HG03439 (cell line): ENCODE data around the gene MGAT5.

Source experiments
- ATAC-seq: cut with Tn5 transposase; IDR thresholded peaks from one replicate; pipeline ENCODE4 v1.9.1; 2021; ENCODE audit warnings: mild to moderate bottlenecking, moderate library complexity; ENCODE audit not compliant: unreplicated experiment

The MGAT5 gene

DNA sequence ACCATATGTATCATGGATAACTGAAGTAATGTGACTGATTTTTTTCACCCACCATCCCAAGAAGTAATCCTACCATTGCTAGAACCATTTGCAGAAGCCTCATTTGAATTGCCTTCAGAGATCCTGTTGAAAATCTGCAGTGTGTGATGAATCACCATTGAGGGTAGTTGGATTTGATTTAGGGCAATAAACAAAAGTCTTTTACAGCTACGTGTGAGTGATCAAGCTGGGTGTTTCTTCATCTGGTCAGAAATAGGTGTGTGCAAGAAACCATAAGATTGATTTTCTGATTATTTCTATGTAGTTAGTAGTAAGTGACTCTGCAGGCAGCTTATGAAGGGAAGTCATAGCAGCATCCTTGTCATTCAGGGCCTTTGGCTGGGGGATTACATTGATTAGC lies 159.6 kb downstream of the MGAT5 start:
- ATAC-seq = no peak

DNA sequence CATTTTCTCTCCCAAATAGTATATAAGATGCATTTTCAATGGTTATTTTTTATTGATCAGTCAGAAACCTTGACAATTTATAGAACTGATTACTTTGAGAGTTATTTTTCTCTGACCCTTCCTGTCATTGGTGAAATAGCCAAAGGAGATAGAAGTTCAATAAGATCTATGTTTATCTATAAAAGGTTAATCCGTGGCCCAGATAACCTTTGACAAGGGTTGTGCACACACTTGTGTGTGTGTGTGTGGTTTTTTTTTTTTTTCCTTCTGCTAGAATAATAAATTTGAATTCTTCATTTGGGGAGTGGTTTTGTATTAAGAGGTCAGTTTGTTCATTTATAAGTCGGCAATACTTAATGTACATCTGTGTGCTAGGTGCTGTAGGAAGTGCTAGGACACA lies 160.0 kb downstream of the MGAT5 start:
- ATAC-seq = no peak

DNA sequence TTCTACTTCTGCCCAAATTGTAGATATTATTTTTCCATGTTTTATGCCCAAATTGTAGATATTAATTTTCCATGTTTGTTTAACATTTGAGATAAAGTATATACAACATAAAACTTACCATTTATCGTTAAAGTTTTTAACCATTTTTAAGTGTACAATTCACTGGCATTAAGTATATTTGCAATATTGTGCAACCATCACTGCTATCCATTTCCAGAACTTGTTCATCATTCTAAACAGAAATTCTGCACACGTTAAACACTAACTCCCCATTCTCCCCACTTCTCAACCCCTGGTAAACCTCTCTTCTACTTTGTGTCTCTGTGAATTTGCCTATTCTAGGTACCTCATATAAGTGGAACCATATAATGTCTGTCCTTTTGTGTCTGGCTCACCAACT lies 162.1 kb downstream of the MGAT5 start:
- no peak for ATAC-seq

DNA sequence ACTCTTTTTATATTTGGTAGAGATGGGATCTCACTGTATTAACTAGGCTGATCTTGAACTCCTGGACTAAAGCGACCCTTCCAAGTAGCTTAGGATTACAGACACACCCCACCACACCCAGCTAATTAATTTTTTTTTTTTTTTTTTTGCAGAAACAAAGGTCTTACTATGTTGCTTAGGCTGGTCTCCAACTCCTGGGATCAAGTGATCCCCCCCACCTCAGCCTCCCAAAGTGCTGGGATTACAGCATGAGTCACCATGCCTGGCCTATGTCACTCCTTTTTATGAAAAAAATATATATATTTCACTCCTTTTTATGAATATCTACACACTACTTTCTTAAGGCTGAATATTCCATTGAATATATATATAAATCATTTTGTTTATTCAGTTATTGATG lies 162.8 kb downstream of the MGAT5 start:
- ATAC-seq = no peak

DNA sequence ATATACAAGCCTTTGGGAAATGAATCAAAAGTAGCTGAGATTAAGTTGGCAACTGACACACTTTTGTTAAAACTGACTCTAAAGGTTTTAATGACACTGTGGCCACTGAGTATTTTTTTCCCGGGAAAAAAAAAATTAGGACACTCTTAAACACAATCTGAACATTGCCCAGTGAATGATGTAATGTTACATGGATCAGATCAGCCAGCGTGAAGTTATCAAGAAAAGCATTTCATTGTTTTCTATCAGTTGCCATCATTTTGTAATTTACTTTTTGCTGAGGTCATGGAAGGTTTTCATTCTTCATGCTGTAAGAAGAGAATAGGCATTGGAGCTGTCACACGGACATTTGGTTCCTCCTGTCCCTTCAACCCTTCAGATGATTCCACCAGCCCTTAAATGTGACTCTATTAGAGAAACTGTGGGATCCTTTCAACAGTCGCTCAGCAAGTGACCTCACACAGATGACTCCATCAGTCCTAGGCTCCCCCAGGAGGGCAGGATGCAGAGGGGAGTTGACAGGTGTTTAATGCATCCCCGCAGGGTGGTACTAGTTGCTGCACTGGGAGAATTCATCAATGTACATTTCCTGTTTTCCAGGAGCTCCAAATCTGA lies 164.2 kb downstream of the MGAT5 start:
- ATAC-seq = no peak

DNA sequence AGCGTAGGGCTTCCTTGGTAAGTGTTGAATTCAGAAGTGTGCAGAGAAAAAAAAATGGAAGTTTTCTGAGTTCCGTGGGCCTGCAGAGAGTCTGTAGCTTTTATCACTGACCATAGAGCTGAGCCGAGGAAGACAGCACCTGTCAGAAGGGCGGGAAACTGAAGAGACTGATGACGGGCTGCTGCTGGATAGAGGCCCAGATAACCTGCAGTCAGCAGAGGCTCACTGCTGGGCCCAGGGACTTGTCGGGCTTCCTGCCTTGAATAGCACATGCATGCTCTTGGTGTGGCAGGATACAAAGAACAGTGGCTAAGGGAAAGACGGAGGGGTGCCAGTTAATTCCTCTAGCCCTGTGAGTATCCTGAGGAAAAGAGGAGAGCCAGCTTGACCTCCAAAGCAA lies 166.4 kb downstream of the MGAT5 start:
- no peak for ATAC-seq

DNA sequence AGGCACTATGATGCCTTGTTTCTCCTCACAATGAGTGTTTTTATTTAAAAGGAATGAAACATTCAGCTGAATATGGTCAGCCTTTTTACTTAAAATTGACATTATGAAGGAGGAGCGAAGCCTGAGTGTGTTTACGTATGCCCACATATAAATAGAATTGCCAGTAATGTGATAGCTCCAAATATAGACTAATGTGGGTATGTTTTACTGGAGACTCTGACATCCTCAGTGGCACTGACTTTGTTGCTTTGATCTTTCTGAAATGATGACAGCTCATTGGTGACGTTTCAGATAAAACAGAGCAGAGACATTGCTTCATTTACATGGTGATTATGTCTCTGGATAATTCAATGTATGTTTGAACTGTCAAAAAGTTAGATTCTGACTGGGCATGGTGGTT lies 167.0 kb downstream of the MGAT5 start:
- no peak for ATAC-seq

DNA sequence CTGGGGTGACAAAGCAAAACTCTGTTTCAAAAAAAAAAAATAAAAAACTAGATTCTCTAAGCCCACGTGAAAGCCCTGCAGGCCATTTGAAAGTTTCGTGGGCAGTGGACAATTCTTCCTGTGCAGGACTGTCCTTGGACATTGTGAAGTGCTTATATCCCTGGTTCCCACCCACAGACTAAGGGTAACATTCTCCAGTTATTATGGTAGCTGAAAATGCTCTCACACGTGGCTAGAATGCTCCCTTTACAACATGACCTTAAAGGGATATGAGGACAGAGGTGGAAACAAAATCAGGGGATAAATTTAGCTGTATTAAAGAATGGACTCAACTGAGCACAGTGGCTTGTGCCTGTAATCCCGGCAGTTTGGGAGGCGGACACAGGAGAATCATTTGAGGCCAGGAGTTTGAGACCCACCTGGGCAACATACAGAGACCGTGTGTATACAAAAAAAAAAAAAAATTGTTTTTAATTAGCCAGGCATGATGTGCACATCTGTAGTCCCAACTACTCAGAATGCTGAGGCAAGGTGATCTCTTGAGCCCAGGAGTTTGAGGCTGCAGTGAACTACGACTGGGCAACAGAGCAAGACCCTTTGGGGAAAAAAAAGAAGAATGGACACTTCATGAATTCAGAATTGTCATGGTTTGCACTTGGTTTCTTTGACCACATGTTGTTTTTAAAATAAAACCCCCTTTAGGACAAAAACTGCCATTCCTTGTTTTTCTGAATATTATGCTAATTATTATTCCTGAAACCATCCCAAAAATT lies 167.9 kb downstream of the MGAT5 start:
- no peak for ATAC-seq

DNA sequence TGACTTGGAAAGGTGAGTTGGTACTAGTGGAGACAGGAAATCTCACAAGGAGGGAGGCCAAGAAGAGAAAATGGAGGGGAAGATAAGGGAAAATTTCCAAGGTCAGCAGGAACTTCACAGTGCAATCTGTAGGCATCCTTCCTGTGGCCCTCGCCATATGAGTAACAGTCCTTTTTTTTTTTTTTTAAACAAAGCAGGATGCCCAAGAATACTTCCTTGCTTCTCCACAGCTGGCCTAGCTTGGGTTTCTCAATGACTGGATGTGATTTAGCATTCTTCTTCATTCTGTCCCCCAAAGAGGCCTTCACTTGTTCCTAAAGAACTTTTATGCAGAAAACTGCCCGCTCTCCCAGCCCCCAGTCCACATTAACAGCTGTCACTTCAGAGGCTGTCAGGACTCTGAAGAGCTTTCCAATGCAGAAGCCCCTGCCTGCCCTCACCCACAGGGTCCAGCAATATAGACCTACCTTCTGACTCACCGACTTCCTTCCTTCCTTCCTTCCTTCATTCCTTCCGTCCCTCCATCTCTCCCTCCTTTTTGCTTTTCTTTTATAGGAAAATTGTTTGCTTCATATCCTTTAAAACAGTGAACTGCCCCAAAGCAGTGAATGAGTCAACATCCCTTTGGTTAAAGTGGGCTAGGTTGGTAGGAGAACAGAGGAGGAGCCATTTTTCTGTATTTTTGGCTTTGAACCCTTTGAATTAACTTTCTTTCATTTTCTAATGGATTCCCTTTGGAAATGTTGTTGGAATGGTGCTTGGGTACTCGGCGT lies 172.0 kb downstream of the MGAT5 start:
- ATAC-seq = no peak

DNA sequence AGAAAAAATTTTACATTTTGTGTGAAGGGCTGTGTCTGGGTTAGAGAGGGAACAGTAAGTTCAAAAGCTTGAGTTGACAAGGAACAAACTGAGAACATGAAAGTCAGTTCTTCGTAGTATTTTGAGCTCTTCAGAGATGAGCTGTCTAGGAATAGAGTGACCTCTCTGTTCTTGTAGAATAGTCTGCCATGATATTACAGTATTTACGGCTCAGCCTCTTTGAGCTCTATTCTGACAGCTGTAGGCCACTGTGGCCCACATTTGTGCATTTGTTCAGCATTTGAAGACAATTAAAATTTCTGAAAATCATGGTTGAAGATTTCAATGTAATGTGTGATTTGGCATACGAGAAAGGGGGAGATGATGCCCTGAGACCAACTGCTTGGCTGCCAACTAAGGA lies 172.8 kb downstream of the MGAT5 start:
- ATAC-seq = no peak

DNA sequence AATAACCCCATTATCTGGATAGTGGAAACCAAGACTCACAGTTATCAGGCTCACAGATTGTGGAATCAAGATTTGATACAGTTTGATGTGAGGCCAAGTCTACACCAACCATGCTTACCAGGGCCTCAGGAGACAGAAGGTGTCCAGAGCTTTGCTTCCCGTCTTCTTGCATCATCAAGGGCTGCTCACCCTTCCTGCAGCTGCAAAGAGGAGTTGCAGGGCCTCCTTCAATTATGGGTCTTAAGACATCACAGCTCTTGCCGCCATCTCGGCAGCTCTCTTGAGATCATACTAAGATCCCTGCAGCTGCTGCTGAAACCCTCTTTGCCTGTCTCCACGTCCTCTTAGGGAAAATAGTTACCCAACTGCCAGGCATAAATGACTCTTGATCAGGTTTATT lies 176.0 kb downstream of the MGAT5 start:
- ATAC-seq = no peak

DNA sequence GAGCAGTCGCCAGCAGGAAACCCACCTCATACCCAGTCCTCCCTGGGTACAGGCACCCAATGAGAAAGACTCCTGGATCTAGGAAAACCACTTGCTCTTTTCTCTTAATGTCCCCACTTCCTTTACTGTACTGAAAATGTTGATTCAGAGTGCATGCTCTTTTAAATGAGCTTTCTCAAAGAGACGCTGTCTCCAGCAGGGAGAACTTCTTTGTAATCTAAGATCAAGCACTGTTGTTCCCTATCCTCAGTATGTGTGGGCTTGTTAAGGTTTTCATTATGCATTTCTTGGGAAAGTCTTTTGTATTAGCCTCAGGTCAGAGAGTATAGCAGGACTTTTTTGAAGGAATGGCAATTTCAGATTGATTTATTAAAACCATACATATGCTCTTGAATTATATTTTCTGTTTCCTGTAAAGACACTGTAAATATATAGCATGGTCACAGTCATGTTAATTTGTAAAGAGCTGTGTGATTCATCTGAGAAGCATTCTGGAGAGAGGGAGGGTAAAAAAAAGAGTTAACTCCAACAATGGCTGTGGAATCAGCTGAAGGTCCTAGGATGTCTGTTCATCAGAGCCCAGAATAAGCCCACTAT lies 178.1 kb downstream of the MGAT5 start:
- no peak for ATAC-seq

DNA sequence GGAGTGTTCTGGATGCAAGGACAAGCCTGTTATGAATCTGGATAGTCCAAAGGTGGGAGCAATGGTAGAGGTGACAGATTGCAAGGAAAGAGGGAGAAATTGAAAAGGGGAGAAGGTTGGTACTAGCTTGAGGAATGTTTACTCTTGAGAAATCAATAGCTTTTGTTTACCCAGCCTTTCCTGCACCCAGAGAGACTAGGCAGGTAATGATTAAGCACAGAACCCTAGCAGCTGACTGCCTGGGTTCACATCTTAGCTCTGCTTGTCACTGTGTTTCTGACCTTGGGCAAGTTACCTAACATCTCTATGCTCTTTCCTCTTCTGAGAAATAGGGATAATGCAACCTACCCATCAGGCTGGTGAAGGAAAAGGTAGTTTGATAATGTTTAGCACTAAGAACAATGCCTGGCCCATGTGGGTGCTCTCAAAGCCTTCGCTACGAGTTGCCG lies 178.6 kb downstream of the MGAT5 start:
- ATAC-seq = no peak

DNA sequence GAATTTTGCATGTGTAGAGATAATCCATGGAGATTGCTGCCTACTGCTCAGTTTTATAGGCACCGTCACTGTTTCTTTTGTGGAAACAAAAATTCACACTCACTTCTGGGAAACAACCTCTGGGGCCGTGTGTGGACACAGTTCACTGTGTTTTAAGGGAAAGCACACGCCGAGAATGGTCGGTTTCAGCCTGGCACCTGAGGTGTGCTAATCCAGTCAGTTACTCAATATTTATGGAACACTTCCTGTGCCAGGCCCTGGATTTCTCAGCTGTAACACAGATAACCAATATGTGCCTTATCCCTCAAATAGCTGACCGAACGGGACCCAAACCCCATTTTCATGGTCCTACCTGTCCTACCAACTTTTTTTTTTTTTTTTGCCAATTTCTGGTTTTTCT lies 179.6 kb downstream of the MGAT5 start:
- ATAC-seq = no peak

DNA sequence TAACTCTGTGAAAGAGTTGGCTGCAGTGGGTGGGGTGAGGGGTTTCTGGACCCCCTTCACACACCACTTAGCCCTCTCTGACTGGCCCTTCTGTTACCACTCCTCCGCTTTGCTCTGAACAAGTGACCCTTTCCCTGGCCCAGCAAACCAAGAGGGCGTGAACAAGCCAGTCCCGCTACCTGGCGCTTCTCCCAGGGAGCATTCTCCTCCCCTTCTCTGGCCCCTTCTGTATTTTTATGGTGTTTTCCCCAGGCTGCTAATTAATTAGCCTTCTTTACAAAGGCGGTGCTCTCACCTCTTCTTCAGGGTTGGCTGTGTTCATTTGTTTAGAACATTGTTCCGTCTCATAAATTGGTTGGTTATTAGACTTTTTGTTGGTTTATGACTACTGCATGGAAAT lies 180.1 kb downstream of the MGAT5 start:
- no peak for ATAC-seq

DNA sequence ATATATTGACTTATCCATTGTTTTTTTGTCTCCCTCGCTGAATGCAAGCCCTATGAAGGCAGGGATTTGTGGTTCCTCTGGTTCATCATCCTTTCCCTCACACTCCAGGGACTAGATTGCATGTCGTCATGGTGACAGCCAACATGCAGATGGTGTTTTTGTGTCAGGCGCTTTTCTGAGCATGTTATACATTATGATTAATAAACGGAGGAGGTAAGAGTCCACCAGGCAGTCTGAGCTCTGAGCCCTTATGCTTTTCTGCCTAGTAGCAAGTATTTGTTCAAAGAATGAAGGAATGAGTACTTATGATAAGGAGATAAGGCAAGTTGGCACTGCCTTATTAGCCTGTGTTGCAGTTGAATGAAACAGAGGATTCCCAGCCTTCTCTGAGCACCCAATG lies 181.6 kb downstream of the MGAT5 start:
- no peak for ATAC-seq

DNA sequence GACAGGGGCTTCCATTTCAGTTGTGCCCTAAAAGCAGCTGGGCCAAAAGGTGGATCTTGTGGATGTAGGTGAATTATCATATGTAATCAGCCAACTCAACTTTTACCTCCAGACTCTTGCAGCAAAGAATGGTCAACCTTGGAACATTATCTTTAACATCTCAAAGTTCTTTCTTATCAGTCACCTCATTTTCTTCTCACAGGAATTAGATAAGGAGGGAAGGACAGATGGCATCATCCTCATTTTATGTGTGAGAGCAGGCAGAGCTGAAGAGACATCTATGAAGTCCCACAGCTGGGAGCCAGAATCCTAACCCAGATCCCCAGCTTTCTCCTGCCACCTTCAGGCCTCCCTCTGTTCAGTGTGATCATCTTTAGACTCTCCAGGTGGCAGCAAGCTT lies 182.1 kb downstream of the MGAT5 start:
- ATAC-seq = no peak

DNA sequence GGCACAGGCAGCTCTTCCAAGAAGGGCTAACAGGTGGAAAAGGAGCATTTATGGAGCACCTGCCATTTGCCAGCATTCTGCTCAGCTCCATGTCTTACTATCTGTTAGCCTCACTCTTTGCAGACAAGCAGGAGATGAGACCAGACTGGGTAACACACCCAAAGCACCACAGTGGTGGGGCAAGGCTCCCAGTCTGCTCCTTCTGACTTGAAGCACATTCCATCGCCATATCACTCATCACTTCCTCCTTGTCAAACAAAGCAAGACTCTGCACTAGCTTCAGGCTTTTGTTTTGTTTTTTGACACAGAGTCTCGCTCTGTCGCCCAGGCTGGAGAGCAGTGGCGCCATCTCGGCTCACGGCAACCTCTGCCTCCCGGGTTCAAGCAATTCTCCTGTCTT lies 182.8 kb downstream of the MGAT5 start:
- ATAC-seq = no peak

DNA sequence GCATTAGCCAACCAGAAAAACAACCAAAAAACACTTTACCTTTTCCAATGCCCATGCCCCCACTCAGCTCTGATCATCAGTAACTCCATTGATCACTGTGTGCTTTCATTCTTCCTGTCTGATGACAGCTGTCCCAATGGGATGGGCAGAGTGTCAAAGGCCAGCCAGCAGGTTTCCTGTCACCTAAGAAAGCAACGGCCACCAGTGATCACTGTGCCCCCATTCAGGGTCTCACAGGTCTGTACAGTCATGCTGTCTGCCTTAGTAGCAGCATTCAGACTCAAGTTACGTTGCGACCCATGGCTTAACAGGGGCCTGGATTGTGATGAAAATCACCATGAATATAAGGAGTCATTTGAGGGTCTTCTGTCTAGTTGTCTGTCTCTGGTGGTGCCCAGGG lies 184.5 kb downstream of the MGAT5 start:
- ATAC-seq = no peak

DNA sequence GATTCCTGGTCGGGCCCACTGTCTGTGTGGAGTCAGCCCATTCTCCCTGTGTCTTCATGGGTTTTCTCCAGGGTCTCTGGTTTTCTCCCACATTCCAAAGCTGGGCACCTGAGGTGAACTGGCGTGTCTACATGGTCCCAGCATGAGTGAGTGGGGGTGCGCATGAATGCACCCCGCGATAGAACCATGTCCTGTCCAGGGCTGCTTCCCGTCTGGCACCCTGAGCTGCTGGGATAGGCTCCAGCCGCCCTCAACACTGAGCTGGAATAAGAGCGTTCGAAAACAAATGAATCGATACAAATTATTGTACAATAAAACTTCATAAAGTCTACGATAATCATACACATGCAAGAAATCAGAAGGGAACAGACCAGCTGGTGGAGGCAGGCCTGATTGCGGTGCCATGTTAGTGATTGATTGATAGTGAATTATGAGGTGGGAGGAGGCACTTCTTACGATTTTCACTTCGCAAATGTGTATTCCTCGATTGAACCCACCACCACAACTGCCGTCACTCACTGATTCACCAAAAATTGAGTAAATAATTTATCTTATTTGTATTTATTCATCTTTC lies 186.6 kb downstream of the MGAT5 start:
- ATAC-seq = no peak

DNA sequence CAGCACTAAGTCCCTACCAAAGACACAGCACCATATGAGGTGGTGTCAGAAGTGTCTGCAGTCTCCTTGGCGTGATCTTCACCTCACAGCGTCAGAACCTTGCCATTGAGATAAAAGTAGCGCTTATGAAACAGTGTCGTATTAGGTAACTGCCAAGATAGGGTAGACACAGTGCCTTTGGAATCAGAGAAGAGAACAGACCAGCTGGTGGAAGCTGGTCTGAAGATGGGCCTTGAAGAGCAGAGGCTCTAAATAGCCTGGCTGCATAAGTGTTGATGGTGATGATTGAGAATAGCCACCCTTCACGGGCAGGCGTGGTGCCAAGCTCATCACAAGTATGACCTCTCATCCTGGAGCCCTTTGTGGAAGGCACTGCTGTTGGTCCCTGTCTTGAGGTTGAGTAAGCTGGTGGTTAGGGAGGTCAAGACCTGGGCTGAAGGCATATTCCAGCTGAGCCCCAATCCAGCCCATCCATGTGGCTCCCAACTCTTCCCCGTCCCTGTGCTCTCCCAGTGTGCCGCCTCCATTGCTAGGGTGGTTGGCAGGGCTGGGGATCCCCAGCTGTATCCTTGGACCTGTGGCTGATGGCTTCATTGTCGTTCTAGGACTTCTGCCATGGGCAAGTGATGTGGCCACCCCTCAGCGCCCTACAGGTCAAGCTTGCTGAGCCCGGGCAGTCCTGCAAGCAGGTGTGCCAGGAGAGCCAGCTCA lies 187.4 kb downstream of the MGAT5 start:
- ATAC-seq = no peak
